ENCODE results near the gene YTHDF1.

DNA sequence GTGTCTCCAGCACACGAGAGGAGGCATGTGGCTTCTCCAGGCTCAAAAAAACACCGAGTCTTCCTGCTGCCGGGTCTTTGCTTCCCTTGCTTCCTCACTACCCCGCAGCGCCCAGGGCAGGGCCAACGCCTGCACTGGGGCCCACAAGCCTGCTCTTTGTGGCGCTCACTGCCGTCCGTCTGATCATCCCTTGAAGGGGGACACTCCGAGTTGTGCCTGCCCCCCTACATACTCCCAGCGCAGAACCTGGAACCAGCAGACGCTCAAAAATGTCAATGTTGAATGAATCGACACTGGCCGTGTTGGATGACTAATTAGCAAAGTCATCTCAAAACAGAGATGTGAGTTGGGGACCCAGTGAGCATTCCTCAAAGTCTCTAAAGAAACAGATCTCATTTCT lies 48.6 kb upstream of the YTHDF1 start:
- TF ChIP-seq, protein P1, sequence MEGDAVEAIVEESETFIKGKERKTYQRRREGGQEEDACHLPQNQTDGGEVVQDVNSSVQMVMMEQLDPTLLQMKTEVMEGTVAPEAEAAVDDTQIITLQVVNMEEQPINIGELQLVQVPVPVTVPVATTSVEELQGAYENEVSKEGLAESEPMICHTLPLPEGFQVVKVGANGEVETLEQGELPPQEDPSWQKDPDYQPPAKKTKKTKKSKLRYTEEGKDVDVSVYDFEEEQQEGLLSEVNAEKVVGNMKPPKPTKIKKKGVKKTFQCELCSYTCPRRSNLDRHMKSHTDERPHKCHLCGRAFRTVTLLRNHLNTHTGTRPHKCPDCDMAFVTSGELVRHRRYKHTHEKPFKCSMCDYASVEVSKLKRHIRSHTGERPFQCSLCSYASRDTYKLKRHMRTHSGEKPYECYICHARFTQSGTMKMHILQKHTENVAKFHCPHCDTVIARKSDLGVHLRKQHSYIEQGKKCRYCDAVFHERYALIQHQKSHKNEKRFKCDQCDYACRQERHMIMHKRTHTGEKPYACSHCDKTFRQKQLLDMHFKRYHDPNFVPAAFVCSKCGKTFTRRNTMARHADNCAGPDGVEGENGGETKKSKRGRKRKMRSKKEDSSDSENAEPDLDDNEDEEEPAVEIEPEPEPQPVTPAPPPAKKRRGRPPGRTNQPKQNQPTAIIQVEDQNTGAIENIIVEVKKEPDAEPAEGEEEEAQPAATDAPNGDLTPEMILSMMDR (conservative IDR thresholded peaks at IDR 0.05), result no peak
- TF ChIP-seq EZH2 (IDR thresholded peaks at IDR 0.05; ENCODE audit: low read depth), result no peak
